ENCODE data around the gene COX20.

GRCh38 chr1:244854865-244855578, 19.6 kb downstream of the COX20 start:
- TF ChIP-seq EZH2 (IDR thresholded peaks at IDR 0.05; ENCODE audit: low read depth): no peak
- TF ChIP-seq CTCF (conservative IDR thresholded peaks at IDR 0.05): no peak

Data from PC-9 (cell line).